Coronary artery (tissue), 2 donors: ENCODE data around the gene SIRT2.
A peak's percentile ranks its signal among the peaks of the same experiment; 100 is the strongest.

ENCODE experiments used
- DNase-seq: peaks from one replicate; pipeline ENCODE4 v3.0.0-alpha.2; 2017; ENCODE audit warnings: low spot score
- H3K27ac ChIP-seq, 2 donors: fragments of 200-600 bp; sonication (generic); one replicate each; pipeline ENCODE4 v1.5.1; 2016 to 2019
- H3K4me3 ChIP-seq: fragments of 200-600 bp; sonication (generic); 2 replicates; pipeline ENCODE4 v1.5.1; 2016; ENCODE audit warnings: mild to moderate bottlenecking, moderate library complexity
- TF ChIP-seq, protein P1 (sequence below): fragments of 200-600 bp; sonication (generic); IDR thresholded peaks from one replicate; pipeline ENCODE4 v1.5.1; 2019; ENCODE audit warnings: antibody characterized with exemption

Gene SIRT2

DNA sequence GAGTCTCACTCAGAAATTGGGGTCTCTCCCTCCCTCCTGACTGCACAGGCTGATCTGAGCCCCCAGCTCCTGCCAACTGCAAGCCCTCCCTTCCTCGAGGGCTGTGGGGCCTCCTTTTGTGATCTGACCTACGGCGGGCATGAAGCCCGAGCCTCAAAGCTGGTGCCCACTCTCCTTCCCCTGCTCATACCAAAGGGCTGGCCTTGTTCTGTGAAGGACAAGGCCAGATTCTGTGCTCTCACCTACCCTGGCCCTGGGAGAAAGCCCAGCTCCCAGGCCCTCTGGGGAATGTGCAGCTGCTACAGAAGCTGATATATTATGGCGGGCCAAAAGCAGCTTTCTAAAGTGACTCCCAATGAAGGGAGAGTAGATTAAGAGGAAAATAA is 58.8 kb downstream of the SIRT2 start:
- Histone ChIP-seq H3K4me3 (no peak overlapping the region), H3K27ac (no peak overlapping the region)
- no peak for DNase-seq
- TF ChIP-seq, protein P1, sequence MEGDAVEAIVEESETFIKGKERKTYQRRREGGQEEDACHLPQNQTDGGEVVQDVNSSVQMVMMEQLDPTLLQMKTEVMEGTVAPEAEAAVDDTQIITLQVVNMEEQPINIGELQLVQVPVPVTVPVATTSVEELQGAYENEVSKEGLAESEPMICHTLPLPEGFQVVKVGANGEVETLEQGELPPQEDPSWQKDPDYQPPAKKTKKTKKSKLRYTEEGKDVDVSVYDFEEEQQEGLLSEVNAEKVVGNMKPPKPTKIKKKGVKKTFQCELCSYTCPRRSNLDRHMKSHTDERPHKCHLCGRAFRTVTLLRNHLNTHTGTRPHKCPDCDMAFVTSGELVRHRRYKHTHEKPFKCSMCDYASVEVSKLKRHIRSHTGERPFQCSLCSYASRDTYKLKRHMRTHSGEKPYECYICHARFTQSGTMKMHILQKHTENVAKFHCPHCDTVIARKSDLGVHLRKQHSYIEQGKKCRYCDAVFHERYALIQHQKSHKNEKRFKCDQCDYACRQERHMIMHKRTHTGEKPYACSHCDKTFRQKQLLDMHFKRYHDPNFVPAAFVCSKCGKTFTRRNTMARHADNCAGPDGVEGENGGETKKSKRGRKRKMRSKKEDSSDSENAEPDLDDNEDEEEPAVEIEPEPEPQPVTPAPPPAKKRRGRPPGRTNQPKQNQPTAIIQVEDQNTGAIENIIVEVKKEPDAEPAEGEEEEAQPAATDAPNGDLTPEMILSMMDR: no peak

DNA sequence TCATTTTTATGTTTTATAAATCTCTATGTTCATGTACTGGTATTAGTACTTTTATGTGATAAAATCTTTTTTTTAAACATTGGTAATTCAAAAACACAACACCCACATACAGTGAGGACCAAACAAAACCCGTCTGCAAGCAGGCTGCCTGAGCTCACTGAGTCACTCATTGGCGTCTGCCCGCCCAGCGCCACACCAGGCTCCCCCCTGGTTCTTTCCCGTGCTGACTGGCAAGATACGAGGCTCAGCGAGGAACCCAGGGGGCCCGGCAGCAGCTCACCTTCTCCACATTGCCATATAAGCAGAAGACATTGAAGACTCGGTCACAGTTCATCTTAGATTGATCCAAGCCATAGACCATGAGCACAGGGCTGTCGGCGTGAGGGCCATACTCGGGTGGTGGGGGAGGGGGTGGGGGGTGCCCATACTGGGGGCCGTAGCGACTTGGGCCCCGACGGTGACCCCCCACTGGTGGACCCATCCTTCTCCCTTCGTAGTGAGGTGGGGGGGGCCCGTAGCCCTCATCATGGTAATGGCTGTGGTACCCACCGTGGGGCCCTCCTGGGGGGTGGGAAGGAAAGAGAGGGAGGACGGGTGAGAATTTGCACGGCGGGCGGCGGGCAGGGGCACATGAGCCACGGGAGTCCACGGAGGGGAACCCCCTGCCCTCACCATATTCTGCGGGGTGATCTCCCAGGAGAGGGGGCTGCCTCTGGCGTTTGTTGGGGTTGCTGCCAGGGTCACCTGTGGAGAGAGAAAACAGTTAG is 59.4 kb downstream of the SIRT2 start:
- Histone ChIP-seq H3K27ac (peak overlapping the region in 1 of 2 donors; percentile 24), H3K4me3 (no peak overlapping the region)
- TF ChIP-seq, protein P1: no peak
- DNase-seq: no peak

DNA sequence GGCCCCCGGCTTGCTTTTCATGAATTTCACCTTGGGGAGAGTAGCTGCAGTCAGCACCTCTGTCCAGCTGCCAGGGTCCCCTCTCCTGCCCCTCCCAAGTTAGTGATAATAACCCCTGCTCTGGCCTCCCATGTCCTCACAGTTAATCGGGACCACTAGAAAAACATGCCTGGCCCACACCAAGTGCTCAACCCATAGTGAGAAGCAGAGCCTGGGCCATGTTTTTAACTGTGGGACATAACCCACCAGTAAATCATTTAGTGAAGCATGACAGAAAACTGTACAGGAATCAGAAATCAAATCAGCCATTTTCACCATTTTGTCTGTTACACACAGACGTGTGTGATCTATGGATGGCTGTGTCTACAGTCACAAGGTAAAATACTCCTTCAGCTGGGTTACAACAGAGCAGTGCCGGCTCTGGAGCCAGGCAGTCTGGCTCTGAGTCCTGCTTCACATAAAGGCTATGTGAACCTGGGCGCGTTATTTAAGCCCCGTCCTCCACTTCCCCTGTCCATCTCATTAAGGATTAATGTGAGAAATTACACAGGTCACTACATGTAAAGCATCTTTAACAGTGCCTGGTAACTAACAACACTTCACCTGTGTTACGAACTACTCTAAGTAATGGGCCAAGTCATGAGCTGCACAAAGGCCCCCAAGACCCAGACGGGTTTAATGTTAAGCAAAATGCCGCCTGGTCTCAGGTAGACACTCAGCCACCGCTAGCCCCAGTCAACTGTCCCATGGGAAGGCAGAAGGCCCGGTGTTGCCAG is 60.2 kb downstream of the SIRT2 start:
- Histone ChIP-seq H3K4me3 (no peak overlapping the region), H3K27ac (peak overlapping the region in 1 of 2 donors; percentile 4)
- no peak for DNase-seq
- TF ChIP-seq, protein P1: no peak

DNA sequence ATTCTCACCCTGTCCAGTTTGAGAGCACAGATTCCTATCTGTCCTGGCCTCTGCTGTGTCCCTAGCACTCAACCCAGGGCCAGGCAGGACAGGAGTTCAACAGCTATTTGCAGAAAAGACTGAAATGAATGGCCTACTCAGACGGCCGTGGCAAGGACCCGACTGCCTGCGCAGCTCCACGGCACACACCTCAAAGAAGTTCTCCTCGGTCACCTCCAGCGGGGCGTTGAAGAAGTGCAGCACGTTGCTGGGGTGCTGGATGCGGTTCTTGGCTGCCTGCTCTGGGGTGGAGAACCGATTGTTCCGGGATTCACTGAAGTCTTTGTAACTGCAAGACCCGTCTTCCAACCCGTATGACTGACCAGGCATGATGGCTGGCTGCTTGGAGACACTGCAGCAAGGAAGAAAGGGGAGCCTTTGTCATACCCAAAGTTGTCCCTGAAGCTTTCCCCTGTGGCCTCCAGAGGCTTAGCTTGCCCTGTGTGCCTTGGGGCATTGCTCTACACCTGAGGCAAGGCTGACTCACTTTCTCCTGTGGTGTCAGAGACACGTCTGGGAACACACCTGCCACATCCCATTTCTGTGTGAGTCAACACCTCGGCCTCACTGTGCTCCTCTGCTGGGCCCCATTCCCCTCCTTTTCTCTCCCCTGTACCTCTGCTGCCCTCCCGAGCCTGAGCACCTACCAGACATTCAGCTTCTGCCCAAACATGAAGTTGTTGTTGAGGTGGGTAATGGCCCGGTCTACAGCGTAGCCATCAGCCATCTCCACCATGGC is 61.0 kb downstream of the SIRT2 start:
- H3K27ac ChIP-seq: peak overlapping the region in 1 of 2 donors; percentile 4
- no peak for DNase-seq

DNA sequence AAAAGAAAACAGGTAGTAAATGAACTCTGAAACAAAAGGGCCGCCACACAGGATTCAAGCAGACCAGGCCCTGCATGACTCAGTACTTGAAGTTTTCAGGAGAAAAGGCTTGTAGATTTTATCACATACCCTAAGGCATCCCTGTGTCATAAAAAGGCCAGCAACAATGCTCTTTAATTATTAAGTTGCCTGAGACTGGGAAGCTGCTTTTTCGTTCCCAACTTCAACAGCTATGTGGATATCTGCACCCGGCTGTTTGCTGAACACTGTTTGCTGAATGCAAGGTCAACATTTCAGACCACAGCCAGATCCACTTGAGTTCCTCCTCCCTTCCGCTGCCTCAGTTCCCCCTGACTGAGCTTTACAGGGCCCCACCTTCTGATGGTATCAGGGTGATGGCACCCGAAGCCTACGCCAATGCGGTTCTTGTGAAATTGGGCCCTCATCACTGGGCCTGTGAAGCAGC is 61.7 kb downstream of the SIRT2 start:
- DNase-seq: no peak
- H3K4me3 ChIP-seq: no peak overlapping the region
- TF ChIP-seq, protein P1: no peak
- H3K27ac ChIP-seq: no peak overlapping the region

More for the DNA sequence above, 61.0 kb downstream of the SIRT2 start:
- TF ChIP-seq, protein P1: no peak
- H3K4me3 ChIP-seq: no peak overlapping the region

DNA sequence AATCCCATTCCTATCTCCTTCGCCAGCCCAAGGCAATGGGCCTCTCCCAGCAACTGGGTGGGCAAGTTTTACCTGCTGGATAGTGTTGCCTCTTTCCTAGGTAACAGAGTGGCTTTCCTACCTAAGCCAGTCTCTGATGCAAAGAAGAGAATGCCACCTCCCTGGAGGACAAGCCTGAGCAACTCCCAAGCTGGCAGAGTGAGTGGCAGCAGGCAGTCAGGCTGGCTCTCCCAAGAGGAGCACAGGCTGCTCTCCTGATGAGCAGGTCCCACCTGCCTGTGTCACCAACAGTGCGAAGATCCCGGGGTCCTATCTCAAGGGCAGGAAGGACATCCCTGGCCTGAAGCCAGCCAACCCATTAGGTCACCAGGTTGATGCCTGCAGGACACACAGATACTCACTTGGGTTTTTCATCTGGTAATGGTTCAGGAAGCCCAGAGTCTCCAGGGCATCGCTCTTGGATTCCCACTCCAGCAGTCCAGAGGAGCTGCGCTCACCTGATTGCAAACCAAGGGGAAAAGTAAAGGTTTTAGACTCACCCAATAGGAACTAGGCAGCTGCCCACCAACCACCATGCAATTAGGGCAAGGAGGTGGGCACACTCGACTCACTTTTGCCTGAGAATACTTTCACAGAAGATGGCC is 62.3 kb downstream of the SIRT2 start:
- no peak overlapping the region for H3K27ac ChIP-seq
- no peak overlapping the region for H3K4me3 ChIP-seq
- DNase-seq: no peak
- TF ChIP-seq, protein P1: no peak
